A549 treated with CpdA at 1 μM for 4 hours (cell line): Measurements from ENCODE around the gene CFTR. TPM values are rescaled to one million over a fixed set of nuclear protein-coding genes. Genes with fewer than 3 reads are reported as not detected.

ENCODE experiments used
- total RNA-seq: library from RNA; stranded (reverse); fragments of 200-300 nt; extraction: Qiagen RNA extraction; gene quantifications from 5 replicates; pipeline ENCODE4 v1.2.3, GENCODE V29; 2022; ENCODE audit warnings: low read depth

Gene CFTR
- total RNA-seq, result 0.06 to 0.13 TPM in 2 of 5 replicates, not detected in the others

GRCh38 chr7:117479225-117480054, at the start of gene CFTR:
Gene CFTR (plus strand): TSS chr7:117480025. CDS start chr7:117480095, 70 bp downstream.

Other genes with a start within 250 kb of the CFTR start
- 0.05 TPM in 1 of 5 replicates, not detected in the others for gene WNT2, start 157.0 kb upstream of the CFTR start, total RNA-seq
- not detected in 5 replicates for gene ASZ1, start 52.5 kb upstream of the CFTR start, total RNA-seq